ENCODE data around the gene CNGB1.

DNA sequence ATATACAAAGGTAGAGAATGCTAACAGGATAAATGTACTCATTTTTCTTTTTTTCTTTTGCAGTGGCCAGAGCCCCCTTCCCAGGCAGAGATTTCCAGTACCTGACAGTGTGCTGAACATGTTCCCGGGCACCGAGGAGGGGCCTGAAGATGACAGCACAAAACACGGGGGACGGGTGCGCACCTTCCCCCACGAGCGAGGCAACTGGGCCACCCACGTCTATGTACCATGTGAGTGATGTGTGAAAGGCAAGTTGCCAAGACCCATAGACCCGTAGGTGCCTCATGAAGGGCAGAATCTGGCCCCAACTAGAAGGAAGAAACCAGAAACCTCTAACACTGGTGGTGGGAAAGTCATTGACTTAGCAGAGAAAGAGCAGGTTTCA is 31.5 kb upstream of the CNGB1 start:
- TF ChIP-seq JUN (IDR thresholded peaks at IDR 0.05) (no peak), CTCF (IDR thresholded peaks at IDR 0.05) (no peak), GATA3 (IDR thresholded peaks at IDR 0.05; ENCODE audit: borderline replicate concordance) (no peak)
- TF ChIP-seq, protein P1, sequence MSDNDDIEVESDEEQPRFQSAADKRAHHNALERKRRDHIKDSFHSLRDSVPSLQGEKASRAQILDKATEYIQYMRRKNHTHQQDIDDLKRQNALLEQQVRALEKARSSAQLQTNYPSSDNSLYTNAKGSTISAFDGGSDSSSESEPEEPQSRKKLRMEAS (IDR thresholded peaks at IDR 0.05), result no peak
